Esophagus squamous epithelium (tissue), 4 donors: ENCODE measurements around the gene CHI3L2.

ENCODE experiments used
- CTCF ChIP-seq, 6 experiments: fragments of 450-650 bp in 4 of 6; fragments of 200-600 bp in 2 of 6; sonication (generic) in 2 of 6; IDR thresholded peaks; one replicate each; pipeline ENCODE4 v1.5.1; 2016 to 2019; ENCODE audit warnings: antibody characterized with exemption in 6 of 6, mild to moderate bottlenecking in 4 of 6, moderate library complexity in 4 of 6
- POLR2A ChIP-seq, 4 donors: fragments of 450-650 bp; IDR thresholded peaks; one replicate each; pipeline ENCODE4 v1.6.1; 2017; ENCODE audit warnings: antibody characterized with exemption in 4 of 4, mild to moderate bottlenecking in 4 of 4, moderate library complexity in 3 of 4

- no peak for TF ChIP-seq POLR2A (IDR thresholded peaks at IDR 0.05)
- TF ChIP-seq CTCF (IDR thresholded peaks at IDR 0.05), result no peak
Measured at GRCh38 chr1:111183308-111184069, 44.0 kb upstream of the CHI3L2 start.
